HFFc6 (cell line): ENCODE measurements around the gene ATF7IP2. TPM values are rescaled to one million over a fixed set of nuclear protein-coding genes. Genes with fewer than 3 reads are reported as not detected.
"Not testable (repeated sequence)": the region's sequence is repeated elsewhere in the genome, so short reads cannot be mapped to it uniquely, and the experiment has no call there.

ENCODE experiments used
- DNase-seq: peaks from one replicate; pipeline ENCODE4 v3.0.0-alpha.2; 2018
- H3K27ac Mint-ChIP-seq: 2 replicates; pipeline ENCODE4 v1.8.0; 2020; ENCODE audit warnings: mild to moderate bottlenecking, mixed read lengths
- H3K27me3 Mint-ChIP-seq: 2 replicates; pipeline ENCODE4 v1.8.0; 2021; ENCODE audit warnings: mild to moderate bottlenecking, moderate library complexity, mixed read lengths; ENCODE audit not compliant: insufficient read depth
- H3K36me3 Mint-ChIP-seq: 2 replicates; pipeline ENCODE4 v1.8.0; 2021; ENCODE audit warnings: low read depth, mixed read lengths
- H3K4me1 Mint-ChIP-seq: 2 replicates; pipeline ENCODE4 v1.8.0; 2020; ENCODE audit warnings: low read depth, mixed read lengths
- H3K4me3 Mint-ChIP-seq: 2 replicates; pipeline ENCODE4 v1.8.0; 2020; ENCODE audit warnings: mild to moderate bottlenecking, moderate library complexity, mixed read lengths
- H3K9me3 Mint-ChIP-seq: 2 replicates; pipeline ENCODE4 v1.8.0; 2020; ENCODE audit warnings: mild to moderate bottlenecking, mixed read lengths
- total RNA-seq, 6 experiments: library from RNA; stranded (reverse); fragmentation: NEBNext Ultra II Directional; extraction: Animal tissue kit (Norgen Biotek cat#: 25700); gene quantifications; 2 replicates in 1 of 6; 3 replicates in 5 of 6; pipeline ENCODE4 v1.2.3, GENCODE V29; 2021
- TF ChIP-seq, protein P1 (sequence below): fragments of 200-600 bp; sonication (generic); IDR thresholded peaks from 2 replicates; pipeline ENCODE4 v1.5.0; 2021; ENCODE audit warnings: antibody characterized with exemption, mild to moderate bottlenecking

Gene ATF7IP2
- total RNA-seq, 6 experiments from 2014 or later = 0.22 to 1.2 (median 0.62) TPM; not detected in 2

DNA sequence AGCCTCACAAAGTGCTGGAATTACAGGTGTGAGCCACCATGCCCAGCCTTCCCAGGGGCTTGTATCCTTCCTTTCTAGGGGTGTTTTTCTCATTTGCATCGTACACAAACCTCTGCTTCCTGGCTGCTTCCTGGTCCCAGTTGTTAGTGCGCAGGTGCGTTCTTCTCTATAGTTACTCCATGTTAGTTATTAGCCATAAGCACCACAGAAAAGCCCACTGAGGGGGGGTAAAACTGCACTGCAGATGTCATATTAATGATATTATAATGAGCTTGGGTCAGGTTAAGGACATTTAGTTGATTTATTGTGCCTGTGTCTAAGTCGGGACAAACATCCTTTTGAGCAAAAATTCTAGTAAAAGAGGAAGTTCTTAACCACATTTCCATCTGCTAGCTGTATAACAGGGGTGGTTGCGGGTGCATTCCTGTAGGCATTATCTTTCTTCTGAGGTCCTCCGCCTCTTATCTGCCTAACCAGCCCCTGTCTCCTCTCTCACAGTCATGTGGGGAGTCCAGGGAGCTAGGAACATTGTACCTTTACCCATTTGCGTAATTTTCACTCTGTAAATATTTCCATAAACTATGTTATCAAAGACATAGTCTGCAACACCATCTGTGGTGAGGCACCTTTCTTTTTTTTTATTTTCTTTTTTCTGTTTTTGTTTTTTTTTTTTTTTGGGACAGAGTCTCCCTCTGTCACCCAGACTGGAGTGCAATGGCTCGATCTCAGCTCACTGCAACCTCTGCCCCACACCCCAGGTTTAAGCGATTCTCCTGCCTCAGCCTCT is 23.6 kb upstream of the ATF7IP2 start:
- TF ChIP-seq, protein P1, sequence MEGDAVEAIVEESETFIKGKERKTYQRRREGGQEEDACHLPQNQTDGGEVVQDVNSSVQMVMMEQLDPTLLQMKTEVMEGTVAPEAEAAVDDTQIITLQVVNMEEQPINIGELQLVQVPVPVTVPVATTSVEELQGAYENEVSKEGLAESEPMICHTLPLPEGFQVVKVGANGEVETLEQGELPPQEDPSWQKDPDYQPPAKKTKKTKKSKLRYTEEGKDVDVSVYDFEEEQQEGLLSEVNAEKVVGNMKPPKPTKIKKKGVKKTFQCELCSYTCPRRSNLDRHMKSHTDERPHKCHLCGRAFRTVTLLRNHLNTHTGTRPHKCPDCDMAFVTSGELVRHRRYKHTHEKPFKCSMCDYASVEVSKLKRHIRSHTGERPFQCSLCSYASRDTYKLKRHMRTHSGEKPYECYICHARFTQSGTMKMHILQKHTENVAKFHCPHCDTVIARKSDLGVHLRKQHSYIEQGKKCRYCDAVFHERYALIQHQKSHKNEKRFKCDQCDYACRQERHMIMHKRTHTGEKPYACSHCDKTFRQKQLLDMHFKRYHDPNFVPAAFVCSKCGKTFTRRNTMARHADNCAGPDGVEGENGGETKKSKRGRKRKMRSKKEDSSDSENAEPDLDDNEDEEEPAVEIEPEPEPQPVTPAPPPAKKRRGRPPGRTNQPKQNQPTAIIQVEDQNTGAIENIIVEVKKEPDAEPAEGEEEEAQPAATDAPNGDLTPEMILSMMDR = no peak
- H3K36me3 Mint-ChIP-seq = no peaks in the 10 kb centered on the region
- no peaks in the 10 kb centered on the region for H3K4me1 Mint-ChIP-seq
- peaks cover 31% of the 10 kb centered on the region for H3K9me3 Mint-ChIP-seq
- H3K27ac Mint-ChIP-seq = no peak overlapping the region
- H3K4me3 Mint-ChIP-seq = no peak overlapping the region
- DNase-seq = no peak
- H3K27me3 Mint-ChIP-seq = no peaks in the 10 kb centered on the region; the same call in 1 of the 2 replicates

DNA sequence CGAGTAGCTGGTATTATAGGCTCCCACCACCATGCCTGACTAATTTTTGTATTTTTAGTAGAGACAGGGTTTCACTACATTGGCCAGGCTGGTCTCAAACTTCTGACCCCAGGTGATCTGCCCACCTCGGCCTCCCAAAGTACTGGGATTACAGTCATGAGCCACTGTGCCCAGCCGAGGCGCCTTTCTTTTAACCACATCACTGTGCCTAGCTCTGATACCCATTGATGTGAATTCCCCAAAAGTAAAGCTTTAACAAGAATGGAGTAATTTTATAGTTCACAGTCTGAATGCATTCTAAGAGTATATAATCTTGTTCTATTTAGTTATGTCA is 23.0 kb upstream of the ATF7IP2 start:
- H3K4me3 Mint-ChIP-seq, H3K27ac Mint-ChIP-seq: not testable (repeated sequence)

DNA sequence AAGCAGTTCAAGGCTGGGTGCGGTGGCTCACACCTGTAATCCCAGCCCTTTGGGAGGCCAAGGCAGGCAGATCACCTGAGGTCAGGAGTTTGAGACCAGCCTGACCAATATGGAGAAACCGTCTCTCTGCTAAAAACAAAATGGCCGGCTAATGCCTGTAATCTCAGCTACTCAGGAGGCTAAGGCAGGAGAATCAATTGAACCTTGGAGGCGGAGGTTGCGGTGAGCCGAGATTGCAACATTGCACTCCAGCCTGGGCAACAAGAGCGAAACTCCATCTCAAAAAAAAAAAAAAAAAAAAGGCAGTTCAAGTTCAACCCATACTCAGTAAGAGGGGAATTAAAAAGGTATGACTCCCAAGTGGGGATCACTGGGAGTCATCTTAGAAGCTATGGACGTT is 19.2 kb upstream of the ATF7IP2 start:
- not testable (repeated sequence) for H3K36me3 Mint-ChIP-seq, DNase-seq, H3K4me3 Mint-ChIP-seq, H3K9me3 Mint-ChIP-seq, H3K27ac Mint-ChIP-seq, H3K4me1 Mint-ChIP-seq, H3K27me3 Mint-ChIP-seq

More for the DNA sequence above, 23.0 kb upstream of the ATF7IP2 start:
- not testable (repeated sequence) for DNase-seq, H3K36me3 Mint-ChIP-seq, H3K4me1 Mint-ChIP-seq, H3K27me3 Mint-ChIP-seq
- H3K9me3 Mint-ChIP-seq = peaks cover 31% of the 10 kb centered on the region

DNA sequence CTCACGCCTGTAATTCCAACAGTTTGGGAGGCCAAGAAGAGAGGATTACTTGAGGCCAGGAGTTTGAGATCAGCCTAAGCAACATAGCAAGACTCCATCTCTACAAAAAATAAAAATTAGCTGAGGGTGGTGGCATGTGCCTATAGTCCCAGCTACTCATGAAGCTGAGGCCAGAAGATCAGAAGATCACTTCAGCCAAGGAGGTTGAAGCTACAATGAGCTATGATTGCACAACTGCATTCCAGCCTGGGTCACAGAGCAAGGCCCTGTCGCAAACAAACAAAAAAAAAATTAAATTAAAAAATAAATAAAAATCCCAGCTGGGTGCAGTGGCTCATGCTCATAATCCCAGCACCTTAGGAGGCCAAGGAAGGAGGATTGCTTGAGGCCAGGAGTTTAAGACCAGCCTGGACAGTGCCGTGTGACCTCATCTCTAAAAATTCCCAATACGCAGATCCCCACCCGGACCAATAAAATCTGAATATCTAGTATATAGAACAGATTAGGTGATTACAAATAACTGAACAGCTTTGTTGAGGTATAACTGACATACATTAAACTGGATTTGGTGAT is 18.2 kb upstream of the ATF7IP2 start:
- Mint-ChIP-seq H3K9me3 (peaks cover 4% of the 10 kb centered on the region; the same call in 1 of the 2 replicates), H3K27ac (no peak overlapping the region), H3K27me3 (no peaks in the 10 kb centered on the region; the same call in 1 of the 2 replicates), H3K4me3 (no peak overlapping the region), H3K4me1 (no peaks in the 10 kb centered on the region), H3K36me3 (no peaks in the 10 kb centered on the region)
- TF ChIP-seq, protein P1 = no peak
- no peak for DNase-seq

DNA sequence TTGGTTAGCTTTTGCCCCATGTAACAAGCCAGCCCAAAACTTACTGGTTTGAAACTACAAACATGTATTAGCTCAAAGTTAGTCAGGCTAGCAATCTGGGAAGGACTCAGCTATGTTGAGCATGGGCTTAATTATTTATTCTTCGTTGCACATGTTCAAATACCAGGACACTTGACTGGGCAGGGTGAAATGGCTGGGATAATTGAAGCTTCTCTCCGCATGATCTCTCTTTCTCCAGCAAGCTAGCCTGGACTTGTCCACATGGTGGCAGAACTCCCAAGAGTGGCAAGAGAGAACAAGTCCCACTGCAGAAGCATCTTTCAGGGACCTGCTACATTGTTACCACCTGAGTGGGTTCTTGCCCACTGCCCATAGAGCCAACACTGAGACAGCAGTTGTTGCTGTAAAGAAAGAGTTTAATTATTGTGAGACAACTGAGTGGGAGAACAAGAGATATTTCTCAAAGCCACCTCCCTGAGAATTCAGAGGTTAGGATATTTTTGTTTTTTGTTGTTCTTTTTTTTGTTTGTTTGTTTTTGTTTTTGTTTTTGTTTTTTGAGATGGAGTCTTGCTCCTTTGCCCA is 16.8 kb upstream of the ATF7IP2 start:
- TF ChIP-seq, protein P1 = no peak; the same call in 1 of the 2 replicates
- no peak overlapping the region for H3K27ac Mint-ChIP-seq
- no peaks in the 10 kb centered on the region for H3K36me3 Mint-ChIP-seq
- no peak overlapping the region for H3K4me3 Mint-ChIP-seq
- DNase-seq = no peak
- no peaks in the 10 kb centered on the region for H3K4me1 Mint-ChIP-seq
- H3K9me3 Mint-ChIP-seq = peaks cover 4% of the 10 kb centered on the region; the same call in 1 of the 2 replicates
- no peaks in the 10 kb centered on the region; the same call in 1 of the 2 replicates for H3K27me3 Mint-ChIP-seq

DNA sequence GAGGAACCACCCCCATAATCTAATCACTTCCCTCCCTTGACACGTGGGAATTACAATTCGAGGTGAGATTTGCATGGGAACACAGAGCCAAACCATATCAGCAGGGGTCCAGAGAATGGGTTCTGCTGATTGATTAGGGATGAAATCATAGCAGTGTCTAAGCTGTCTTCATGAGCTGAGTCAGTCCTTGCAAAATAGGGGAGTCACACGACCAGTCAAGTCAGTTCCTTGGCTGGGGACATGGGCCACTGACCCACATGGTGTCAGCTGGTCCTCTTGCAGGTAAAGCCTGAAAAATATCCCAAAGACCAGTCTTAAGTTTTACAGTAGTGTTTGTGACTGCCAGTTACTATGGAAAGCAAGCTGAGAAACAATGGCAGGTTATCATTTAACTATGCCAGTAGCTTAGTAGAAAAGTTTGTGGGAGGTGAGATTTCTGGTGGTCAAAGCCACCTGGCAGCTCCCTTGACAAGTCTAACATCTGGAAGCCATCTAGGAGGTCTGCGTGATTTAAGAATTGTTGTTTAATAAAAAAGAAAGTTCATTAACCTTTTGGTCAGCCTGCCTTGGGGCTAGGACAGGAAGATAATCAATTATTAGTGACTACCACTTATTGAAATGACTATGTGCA is 15.7 kb upstream of the ATF7IP2 start:
- H3K27me3 Mint-ChIP-seq = no peaks in the 10 kb centered on the region; the same call in 1 of the 2 replicates
- DNase-seq = no peak
- no peak overlapping the region for H3K27ac Mint-ChIP-seq
- no peaks in the 10 kb centered on the region for H3K36me3 Mint-ChIP-seq
- TF ChIP-seq, protein P1 = no peak
- no peak overlapping the region for H3K4me3 Mint-ChIP-seq
- no peaks in the 10 kb centered on the region for H3K4me1 Mint-ChIP-seq
- peaks cover 11% of the 10 kb centered on the region; the same call in 1 of the 2 replicates for H3K9me3 Mint-ChIP-seq
